Measurements from ENCODE around the gene PPA2. TPM values are rescaled to one million over a fixed set of nuclear protein-coding genes. Genes with fewer than 3 reads are reported as not detected.
A peak's percentile ranks its signal among the peaks of the same experiment; 100 is the strongest.

The PPA2 gene
- total and polyA plus RNA-seq, 2 experiments from 2014 or later: 58.4 to 63.7 TPM

GRCh38 chr4:105400901-105401677 lies 72.8 kb downstream of the PPA2 start (continued):
- no peak for TF ChIP-seq ZNF462 (CRISPR knock-in tag; IDR thresholded peaks at IDR 0.05)
- TF ChIP-seq ZNF331 (CRISPR knock-in tag; IDR thresholded peaks at IDR 0.05; ENCODE audit: low read depth): no peak

GRCh38 chr4:105399532-105400161 lies 74.2 kb downstream of the PPA2 start:
- H3K4me3 ChIP-seq: no peak overlapping the region
- no peaks in the 10 kb centered on the region for H3K9me3 Mint-ChIP-seq
- DNase-seq (ENCODE audit: low spot score): no peak
- H3K27me3 Mint-ChIP-seq (ENCODE audit: insufficient read depth, low read depth, poor library complexity): no peaks in the 10 kb centered on the region
- H3K36me3 Mint-ChIP-seq (ENCODE audit: low read depth): peaks cover 3% of the 10 kb centered on the region; the same call in 2 of the 3 replicates
- no peak overlapping the region for H3K4me3 Mint-ChIP-seq
- H3K4me1 ChIP-seq (ENCODE audit: insufficient read depth): peaks cover 11% of the 10 kb centered on the region
- H3F3A ChIP-seq (replicated peaks; ENCODE audit: low read depth): no peaks in the 10 kb centered on the region
- no peaks in the 10 kb centered on the region for H3K27me3 ChIP-seq (ENCODE audit: insufficient read depth)
- no peaks in the 10 kb centered on the region for H3K9me2 ChIP-seq (ENCODE audit: insufficient read depth)
- no peaks in the 10 kb centered on the region for H3K36me3 ChIP-seq (ENCODE audit: insufficient read depth)
- ATAC-seq: no peak; the same call in 2 of the 3 replicates
- H3K27ac ChIP-seq (ENCODE audit: low read depth): no peak overlapping the region
- no peak overlapping the region for H2AFZ ChIP-seq
- peaks cover 11% of the 10 kb centered on the region for H3K4me1 Mint-ChIP-seq
- no peaks in the 10 kb centered on the region for H4K20me1 ChIP-seq (replicated peaks; ENCODE audit: insufficient read depth)
- H3K4me2 ChIP-seq: peak overlapping the region; percentile 29
- TF ChIP-seq, protein P1, sequence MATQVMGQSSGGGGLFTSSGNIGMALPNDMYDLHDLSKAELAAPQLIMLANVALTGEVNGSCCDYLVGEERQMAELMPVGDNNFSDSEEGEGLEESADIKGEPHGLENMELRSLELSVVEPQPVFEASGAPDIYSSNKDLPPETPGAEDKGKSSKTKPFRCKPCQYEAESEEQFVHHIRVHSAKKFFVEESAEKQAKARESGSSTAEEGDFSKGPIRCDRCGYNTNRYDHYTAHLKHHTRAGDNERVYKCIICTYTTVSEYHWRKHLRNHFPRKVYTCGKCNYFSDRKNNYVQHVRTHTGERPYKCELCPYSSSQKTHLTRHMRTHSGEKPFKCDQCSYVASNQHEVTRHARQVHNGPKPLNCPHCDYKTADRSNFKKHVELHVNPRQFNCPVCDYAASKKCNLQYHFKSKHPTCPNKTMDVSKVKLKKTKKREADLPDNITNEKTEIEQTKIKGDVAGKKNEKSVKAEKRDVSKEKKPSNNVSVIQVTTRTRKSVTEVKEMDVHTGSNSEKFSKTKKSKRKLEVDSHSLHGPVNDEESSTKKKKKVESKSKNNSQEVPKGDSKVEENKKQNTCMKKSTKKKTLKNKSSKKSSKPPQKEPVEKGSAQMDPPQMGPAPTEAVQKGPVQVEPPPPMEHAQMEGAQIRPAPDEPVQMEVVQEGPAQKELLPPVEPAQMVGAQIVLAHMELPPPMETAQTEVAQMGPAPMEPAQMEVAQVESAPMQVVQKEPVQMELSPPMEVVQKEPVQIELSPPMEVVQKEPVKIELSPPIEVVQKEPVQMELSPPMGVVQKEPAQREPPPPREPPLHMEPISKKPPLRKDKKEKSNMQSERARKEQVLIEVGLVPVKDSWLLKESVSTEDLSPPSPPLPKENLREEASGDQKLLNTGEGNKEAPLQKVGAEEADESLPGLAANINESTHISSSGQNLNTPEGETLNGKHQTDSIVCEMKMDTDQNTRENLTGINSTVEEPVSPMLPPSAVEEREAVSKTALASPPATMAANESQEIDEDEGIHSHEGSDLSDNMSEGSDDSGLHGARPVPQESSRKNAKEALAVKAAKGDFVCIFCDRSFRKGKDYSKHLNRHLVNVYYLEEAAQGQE (IDR thresholded peaks at IDR 0.05; ENCODE audit: unreplicated experiment): no peak
- TF ChIP-seq ZNF331 (CRISPR knock-in tag; IDR thresholded peaks at IDR 0.05; ENCODE audit: low read depth): no peak
- TF ChIP-seq, protein P2, sequence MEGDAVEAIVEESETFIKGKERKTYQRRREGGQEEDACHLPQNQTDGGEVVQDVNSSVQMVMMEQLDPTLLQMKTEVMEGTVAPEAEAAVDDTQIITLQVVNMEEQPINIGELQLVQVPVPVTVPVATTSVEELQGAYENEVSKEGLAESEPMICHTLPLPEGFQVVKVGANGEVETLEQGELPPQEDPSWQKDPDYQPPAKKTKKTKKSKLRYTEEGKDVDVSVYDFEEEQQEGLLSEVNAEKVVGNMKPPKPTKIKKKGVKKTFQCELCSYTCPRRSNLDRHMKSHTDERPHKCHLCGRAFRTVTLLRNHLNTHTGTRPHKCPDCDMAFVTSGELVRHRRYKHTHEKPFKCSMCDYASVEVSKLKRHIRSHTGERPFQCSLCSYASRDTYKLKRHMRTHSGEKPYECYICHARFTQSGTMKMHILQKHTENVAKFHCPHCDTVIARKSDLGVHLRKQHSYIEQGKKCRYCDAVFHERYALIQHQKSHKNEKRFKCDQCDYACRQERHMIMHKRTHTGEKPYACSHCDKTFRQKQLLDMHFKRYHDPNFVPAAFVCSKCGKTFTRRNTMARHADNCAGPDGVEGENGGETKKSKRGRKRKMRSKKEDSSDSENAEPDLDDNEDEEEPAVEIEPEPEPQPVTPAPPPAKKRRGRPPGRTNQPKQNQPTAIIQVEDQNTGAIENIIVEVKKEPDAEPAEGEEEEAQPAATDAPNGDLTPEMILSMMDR (conservative IDR thresholded peaks at IDR 0.05; ENCODE audit: low read depth in 2 of 2): no peak
- TF ChIP-seq POLR2AphosphoS5 (IDR thresholded peaks at IDR 0.05; ENCODE audit: low read depth): no peak
- no peak for TF ChIP-seq ZNF114 (CRISPR knock-in tag; IDR thresholded peaks at IDR 0.05)
- TF ChIP-seq EZH2phosphoT487 (IDR thresholded peaks at IDR 0.05; ENCODE audit: unreplicated experiment): no peak
- TF ChIP-seq STAT1 (IDR thresholded peaks at IDR 0.05; ENCODE audit: unreplicated experiment): no peak
- TF ChIP-seq CREB1 (CRISPR knock-in tag; IDR thresholded peaks at IDR 0.05; ENCODE audit: low read depth): no peak
- no peaks in the 10 kb centered on the region for H3K79me2 ChIP-seq (replicated peaks; ENCODE audit: insufficient read depth)
- no peak overlapping the region for H3K27ac Mint-ChIP-seq
